Smooth muscle cell (in vitro differentiated cells): ENCODE measurements around the gene WDR64. TPM values are rescaled to one million over a fixed set of nuclear protein-coding genes. Genes with fewer than 3 reads are reported as not detected.

Experiments
- DNase-seq: peaks from one replicate; lab custom pipeline; 2025; ENCODE audit not compliant: unreplicated experiment; lab: John Stamatoyannopoulos, UW
- H2AFZ ChIP-seq: fragments of 200-600 bp; sonication (generic); 2 replicates; pipeline ENCODE4 v1.6.0; 2016; ENCODE audit warnings: antibody characterized with exemption, low read depth, mild to moderate bottlenecking
- H3F3A ChIP-seq: fragments of 200-600 bp; sonication (generic); 2 replicates; pipeline ENCODE4 v1.6.0; 2017; ENCODE audit warnings: antibody characterized with exemption, low read depth
- H3K27ac ChIP-seq: fragments of 200-600 bp; sonication (generic); 2 replicates; pipeline ENCODE4 v1.5.1; 2016; ENCODE audit warnings: low read depth, mild to moderate bottlenecking
- H3K27me3 ChIP-seq: fragments of 200-600 bp; sonication (generic); 2 replicates; pipeline ENCODE4 v1.6.1; 2016; ENCODE audit warnings: low read depth, mild to moderate bottlenecking
- H3K36me3 ChIP-seq: fragments of 200-600 bp; sonication (generic); 2 replicates; pipeline ENCODE4 v1.5.1; 2016; ENCODE audit warnings: low read depth
- H3K4me1 ChIP-seq: fragments of 200-600 bp; sonication (generic); 2 replicates; pipeline ENCODE4 v1.5.1; 2016; ENCODE audit warnings: low read depth
- H3K4me2 ChIP-seq: fragments of 200-600 bp; sonication (generic); 2 replicates; pipeline ENCODE4 v1.6.0; 2016; ENCODE audit warnings: mild to moderate bottlenecking
- H3K4me3 ChIP-seq: fragments of 200-600 bp; sonication (generic); 2 replicates; pipeline ENCODE4 v1.5.1; 2016; ENCODE audit warnings: mild to moderate bottlenecking
- H3K79me2 ChIP-seq: fragments of 200-600 bp; sonication (generic); 2 replicates; pipeline ENCODE4 v1.6.0; 2016; ENCODE audit warnings: low read depth, mild to moderate bottlenecking
- H3K9ac ChIP-seq: fragments of 200-600 bp; sonication (generic); 2 replicates; pipeline ENCODE4 v1.6.0; 2016; ENCODE audit warnings: low read depth
- H3K9me3 ChIP-seq: fragments of 200-600 bp; sonication (generic); replicated peaks from 2 replicates; pipeline ENCODE4 v1.5.1; 2016; ENCODE audit warnings: low read depth
- H4K20me1 ChIP-seq: fragments of 200-600 bp; sonication (generic); 2 replicates; pipeline ENCODE4 v1.6.0; 2016; ENCODE audit warnings: low read depth
- CTCF ChIP-seq: fragments of 200-600 bp; sonication (generic); IDR thresholded peaks from 2 replicates; pipeline ENCODE4 v1.5.1; 2017; ENCODE audit warnings: borderline replicate concordance, mild to moderate bottlenecking, antibody characterized with exemption; ENCODE audit not compliant: insufficient read depth, poor library complexity, severe bottlenecking
- WGBS: methylation state at CpG from one replicate; pipeline ENCODE4 v1.1.7; 2016; ENCODE audit warnings: low lambda C conversion rate; 5-methylcytosine and 5-hydroxymethylcytosine counted together
- polyA plus RNA-seq: library from polyadenylated mRNA; unstranded; fragments of >200 nt; fragmentation: Nextera tagmentation; extraction: Ambion mirVana; gene quantifications from 2 replicates; pipeline ENCODE4 v1.2.1, GENCODE V29; 2016
- total RNA-seq: library from RNA; depleted of rRNA; stranded (reverse); fragments of >200 nt; gene quantifications from 2 replicates; pipeline ENCODE4 v1.2.3, GENCODE V29; 2014

Gene WDR64
- total and polyA plus RNA-seq, 2 experiments from 2014 or later: not detected

- H3K27ac ChIP-seq: no peak overlapping the region
- no peaks in the 10 kb centered on the region for H3K4me1 ChIP-seq
- H3K36me3 ChIP-seq: no peaks in the 10 kb centered on the region
- no peaks in the 10 kb centered on the region for H3K79me2 ChIP-seq
- H2AFZ ChIP-seq: no peak overlapping the region
- no peaks in the 10 kb centered on the region for H3F3A ChIP-seq
- H3K4me3 ChIP-seq: no peak overlapping the region
- H3K27me3 ChIP-seq: no peaks in the 10 kb centered on the region
- 94% methylated on average over 4 of the region's 4 CpGs for WGBS
- DNase-seq: no peak
- no peak overlapping the region for H3K9ac ChIP-seq
- no peaks in the 10 kb centered on the region for H4K20me1 ChIP-seq
- no peak for TF ChIP-seq CTCF
- H3K4me2 ChIP-seq: no peak overlapping the region
- no peaks in the 10 kb centered on the region for H3K9me3 ChIP-seq
Measured at GRCh38 chr1:241787691-241788090, 135.6 kb downstream of the WDR64 start.

- H3K79me2 ChIP-seq: no peaks in the 10 kb centered on the region
- TF ChIP-seq CTCF: no peak
- WGBS: 87% methylated on average over 2 of the region's 2 CpGs
- no peaks in the 10 kb centered on the region for H3K36me3 ChIP-seq
- H2AFZ ChIP-seq: no peak overlapping the region
- no peaks in the 10 kb centered on the region for H3K9me3 ChIP-seq
- no peak overlapping the region for H3K9ac ChIP-seq
- H3K4me1 ChIP-seq: no peaks in the 10 kb centered on the region
- DNase-seq: no peak
- peaks cover 3% of the 10 kb centered on the region for H3K27me3 ChIP-seq
- H3K4me2 ChIP-seq: no peak overlapping the region
- H4K20me1 ChIP-seq: no peaks in the 10 kb centered on the region
- H3K4me3 ChIP-seq: no peak overlapping the region
- H3K27ac ChIP-seq: no peak overlapping the region
- no peaks in the 10 kb centered on the region for H3F3A ChIP-seq
Measured at GRCh38 chr1:241789061-241789460, 137.0 kb downstream of the WDR64 start.

- WGBS: 31% methylated on average over 1 of the region's 1 CpG
- H3K4me2 ChIP-seq: no peak overlapping the region
- H3K4me3 ChIP-seq: no peak overlapping the region
- no peaks in the 10 kb centered on the region for H3F3A ChIP-seq
- no peaks in the 10 kb centered on the region for H3K36me3 ChIP-seq
- H3K27ac ChIP-seq: no peak overlapping the region
- no peaks in the 10 kb centered on the region for H3K27me3 ChIP-seq
- H3K4me1 ChIP-seq: no peaks in the 10 kb centered on the region
- H2AFZ ChIP-seq: no peak overlapping the region
- no peaks in the 10 kb centered on the region for H3K9me3 ChIP-seq
- H3K9ac ChIP-seq: no peak overlapping the region
- TF ChIP-seq CTCF: no peak
- H4K20me1 ChIP-seq: no peaks in the 10 kb centered on the region
- DNase-seq: no peak
- H3K79me2 ChIP-seq: no peaks in the 10 kb centered on the region
Measured at GRCh38 chr1:241799416-241799815, 147.3 kb downstream of the WDR64 start.

GRCh38 chr1:241800640-241801039, 148.6 kb downstream of the WDR64 start:
- H3K4me1 ChIP-seq: no peaks in the 10 kb centered on the region
- H3K9me3 ChIP-seq: no peaks in the 10 kb centered on the region
- no peak overlapping the region for H2AFZ ChIP-seq
- H3K79me2 ChIP-seq: no peaks in the 10 kb centered on the region
- H3K4me2 ChIP-seq: no peak overlapping the region
- no peaks in the 10 kb centered on the region for H3K27me3 ChIP-seq
- no peak overlapping the region for H3K4me3 ChIP-seq
- no peaks in the 10 kb centered on the region for H4K20me1 ChIP-seq
- no peak overlapping the region for H3K27ac ChIP-seq
- H3F3A ChIP-seq: no peaks in the 10 kb centered on the region
- WGBS: 85% methylated on average over 3 of the region's 3 CpGs
- H3K36me3 ChIP-seq: no peaks in the 10 kb centered on the region
- no peak for DNase-seq
- no peak for TF ChIP-seq CTCF
- no peak overlapping the region for H3K9ac ChIP-seq
